Measurements from ENCODE around the gene UBASH3B.

DNA sequence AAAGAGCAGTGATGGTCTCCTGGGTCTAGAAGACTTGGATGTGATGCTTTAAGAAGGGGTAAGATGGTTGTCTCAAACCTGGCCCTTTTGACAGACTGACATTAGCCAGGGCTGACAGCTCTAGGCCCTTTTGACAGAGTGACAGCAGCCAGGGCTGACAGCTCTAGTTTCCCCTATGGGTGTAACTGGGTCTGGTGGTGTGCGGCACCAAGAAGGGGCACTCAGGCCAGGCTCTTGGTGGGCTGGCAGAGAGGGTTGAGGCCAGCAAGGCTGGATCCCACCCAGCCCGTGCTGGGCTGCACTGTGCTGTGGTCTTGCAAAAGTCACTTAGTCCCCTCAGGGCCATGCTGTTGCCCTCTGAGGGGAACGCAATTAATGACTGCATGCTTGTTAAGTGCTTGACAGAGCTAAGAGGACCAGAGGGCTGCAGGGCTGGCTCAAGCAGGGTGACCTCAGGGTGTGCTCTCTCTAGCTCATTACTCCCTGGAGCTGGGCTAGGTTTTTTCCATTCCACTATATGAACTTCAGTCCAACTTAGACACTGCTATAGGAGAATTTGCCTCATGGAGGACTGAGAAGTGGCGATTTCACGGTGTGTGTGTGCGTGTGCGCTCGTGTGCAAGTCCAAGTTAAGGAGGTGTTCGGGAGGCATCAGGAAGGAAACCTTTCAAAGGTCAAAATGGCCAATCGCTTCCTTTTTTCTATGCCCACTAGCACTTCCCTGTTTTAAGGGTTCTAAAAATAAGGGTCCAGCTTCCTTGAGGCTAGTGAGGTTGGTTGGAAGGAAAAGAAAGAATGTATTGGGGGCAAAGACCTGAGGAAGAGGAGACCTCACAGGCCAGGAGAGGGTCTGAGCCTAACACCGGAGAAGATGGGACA is 4.4 kb downstream of the UBASH3B start:
- TF ChIP-seq, protein P1, sequence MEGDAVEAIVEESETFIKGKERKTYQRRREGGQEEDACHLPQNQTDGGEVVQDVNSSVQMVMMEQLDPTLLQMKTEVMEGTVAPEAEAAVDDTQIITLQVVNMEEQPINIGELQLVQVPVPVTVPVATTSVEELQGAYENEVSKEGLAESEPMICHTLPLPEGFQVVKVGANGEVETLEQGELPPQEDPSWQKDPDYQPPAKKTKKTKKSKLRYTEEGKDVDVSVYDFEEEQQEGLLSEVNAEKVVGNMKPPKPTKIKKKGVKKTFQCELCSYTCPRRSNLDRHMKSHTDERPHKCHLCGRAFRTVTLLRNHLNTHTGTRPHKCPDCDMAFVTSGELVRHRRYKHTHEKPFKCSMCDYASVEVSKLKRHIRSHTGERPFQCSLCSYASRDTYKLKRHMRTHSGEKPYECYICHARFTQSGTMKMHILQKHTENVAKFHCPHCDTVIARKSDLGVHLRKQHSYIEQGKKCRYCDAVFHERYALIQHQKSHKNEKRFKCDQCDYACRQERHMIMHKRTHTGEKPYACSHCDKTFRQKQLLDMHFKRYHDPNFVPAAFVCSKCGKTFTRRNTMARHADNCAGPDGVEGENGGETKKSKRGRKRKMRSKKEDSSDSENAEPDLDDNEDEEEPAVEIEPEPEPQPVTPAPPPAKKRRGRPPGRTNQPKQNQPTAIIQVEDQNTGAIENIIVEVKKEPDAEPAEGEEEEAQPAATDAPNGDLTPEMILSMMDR (IDR thresholded peaks at IDR 0.05), result no peak
- no peak for TF ChIP-seq POLR2A (IDR thresholded peaks at IDR 0.05)
